Caco-2 (cell line): ENCODE data around the gene MPPED2. TPM values are rescaled to one million over a fixed set of nuclear protein-coding genes. Genes with fewer than 3 reads are reported as not detected.

Experiments
- BruUV-seq: library from RNA; stranded (reverse); fragments of 400-500 nt; replicated peaks from 2 replicates; lab custom pipeline; 2021; lab: Mats Ljungman, UMichigan
- CTCF ChIA-PET: fragments of 300-600 bp; sonication (Branson Sonifier 250); formaldehyde crosslinking; loops from one replicate; lab custom pipeline; 2022; ENCODE audit warnings: antibody characterized with exemption; lab: Charles Lee
- POLR2A ChIA-PET: fragments of 300-600 bp; sonication (Branson Sonifier 250); formaldehyde crosslinking; loops from one replicate; lab custom pipeline; 2022; ENCODE audit warnings: antibody characterized with exemption; lab: Charles Lee
- DNase-seq, 2 experiments: peaks; one replicate each; pipeline versions ENCODE4 v3.0.0 to v3.0.0-alpha.2; 2020 to 2022
- H3K27me3 ChIP-seq: replicated peaks from 2 replicates; pipeline ENCODE4 v1.6.0; 2011; ENCODE audit warnings: low read length; ENCODE audit not compliant: control insufficient read depth, insufficient read depth
- H3K36me3 ChIP-seq: 2 replicates; pipeline ENCODE4 v1.5.1; 2011; ENCODE audit warnings: low read length; ENCODE audit not compliant: control insufficient read depth, insufficient read depth
- H3K4me1 ChIP-seq: fragments of 250-450 bp; sonication (Bioruptor Pico); 2 replicates; pipeline ENCODE4 v1.5.1; 2020; ENCODE audit warnings: mild to moderate bottlenecking
- H3K4me3 ChIP-seq: 2 replicates; pipeline ENCODE4 v1.5.1; 2011; ENCODE audit warnings: low read depth, mild to moderate bottlenecking, control low read depth, low read length
- H3K9me3 ChIP-seq: fragments of 250-450 bp; sonication (Bioruptor Pico); 2 replicates; pipeline ENCODE4 v1.5.1; 2020; ENCODE audit warnings: mild to moderate bottlenecking, moderate library complexity
- H3K27ac Mint-ChIP-seq: one replicate; pipeline ENCODE4 v1.8.0; 2022; ENCODE audit warnings: mixed read lengths; ENCODE audit not compliant: unreplicated experiment
- H3K27me3 Mint-ChIP-seq: one replicate; pipeline ENCODE4 v1.8.0; 2022; ENCODE audit warnings: mixed read lengths; ENCODE audit not compliant: insufficient read depth, unreplicated experiment
- H3K36me3 Mint-ChIP-seq: one replicate; pipeline ENCODE4 v1.8.0; 2022; ENCODE audit warnings: mild to moderate bottlenecking, mixed read lengths; ENCODE audit not compliant: insufficient read depth, unreplicated experiment
- H3K4me1 Mint-ChIP-seq: one replicate; pipeline ENCODE4 v1.8.0; 2022; ENCODE audit warnings: low read depth, mixed read lengths; ENCODE audit not compliant: unreplicated experiment
- H3K4me3 Mint-ChIP-seq: one replicate; pipeline ENCODE4 v1.8.0; 2022; ENCODE audit warnings: mild to moderate bottlenecking, moderate library complexity, mixed read lengths; ENCODE audit not compliant: unreplicated experiment
- H3K9me3 Mint-ChIP-seq: one replicate; pipeline ENCODE4 v1.8.0; 2022; ENCODE audit warnings: mixed read lengths; ENCODE audit not compliant: unreplicated experiment
- intact Hi-C: fragments of 100-400 bp; cut with micrococcal nuclease; formaldehyde crosslinking; loops from one replicate; pipeline ENCODE4 v1.10.0; 2022; ENCODE audit not compliant: unreplicated experiment
- total RNA-seq: library from RNA; stranded (reverse); gene quantifications from 2 replicates; pipeline ENCODE4 v1.2.3, GENCODE V29; 2022
- TF ChIP-seq, protein P1 (sequence below), 2 experiments: fragments of 200-600 bp in 1 of 2; IDR thresholded peaks; 1 replicate in 1 of 2; 2 replicates in 1 of 2; pipeline versions ENCODE4 v1.5.1 to v1.8.0; 2011 to 2022; ENCODE audit warnings: antibody characterized with exemption in 1 of 2, control low read depth in 1 of 2, inconsistent platforms in 1 of 2, low read depth in 1 of 2, low read length in 1 of 2, mild to moderate bottlenecking in 1 of 2, moderate library complexity in 1 of 2; ENCODE audit not compliant: insufficient read depth in 1 of 2, severe bottlenecking in 1 of 2, unreplicated experiment in 1 of 2

The MPPED2 gene
- total RNA-seq, 1 experiment from 2014 or later = not detected

GRCh38 chr11:30365793-30366517 lies 220.2 kb downstream of the MPPED2 start:
- DNase-seq = no peak
- BruUV-seq = no TSS peak
- no peaks in the 10 kb centered on the region for H3K27me3 ChIP-seq
- H3K4me3 Mint-ChIP-seq = no peak overlapping the region
- TF ChIP-seq, protein P1, sequence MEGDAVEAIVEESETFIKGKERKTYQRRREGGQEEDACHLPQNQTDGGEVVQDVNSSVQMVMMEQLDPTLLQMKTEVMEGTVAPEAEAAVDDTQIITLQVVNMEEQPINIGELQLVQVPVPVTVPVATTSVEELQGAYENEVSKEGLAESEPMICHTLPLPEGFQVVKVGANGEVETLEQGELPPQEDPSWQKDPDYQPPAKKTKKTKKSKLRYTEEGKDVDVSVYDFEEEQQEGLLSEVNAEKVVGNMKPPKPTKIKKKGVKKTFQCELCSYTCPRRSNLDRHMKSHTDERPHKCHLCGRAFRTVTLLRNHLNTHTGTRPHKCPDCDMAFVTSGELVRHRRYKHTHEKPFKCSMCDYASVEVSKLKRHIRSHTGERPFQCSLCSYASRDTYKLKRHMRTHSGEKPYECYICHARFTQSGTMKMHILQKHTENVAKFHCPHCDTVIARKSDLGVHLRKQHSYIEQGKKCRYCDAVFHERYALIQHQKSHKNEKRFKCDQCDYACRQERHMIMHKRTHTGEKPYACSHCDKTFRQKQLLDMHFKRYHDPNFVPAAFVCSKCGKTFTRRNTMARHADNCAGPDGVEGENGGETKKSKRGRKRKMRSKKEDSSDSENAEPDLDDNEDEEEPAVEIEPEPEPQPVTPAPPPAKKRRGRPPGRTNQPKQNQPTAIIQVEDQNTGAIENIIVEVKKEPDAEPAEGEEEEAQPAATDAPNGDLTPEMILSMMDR (IDR thresholded peaks at IDR 0.05; ENCODE audit: insufficient read depth in 1 of 2, low read depth in 1 of 2, low read length in 1 of 2, severe bottlenecking in 1 of 2, unreplicated experiment in 1 of 2) = no peak
- H3K36me3 ChIP-seq = no peaks in the 10 kb centered on the region
- ChIA-PET POLR2A (no interaction called here), CTCF (no interaction called here)
- H3K27me3 Mint-ChIP-seq = peaks cover 6% of the 10 kb centered on the region
- H3K4me1 ChIP-seq = 0 out of 2 replicates have a peak, but pooled peaks cover 3% of the 10 kb centered on the region
- H3K9me3 Mint-ChIP-seq = no peaks in the 10 kb centered on the region
- no peaks in the 10 kb centered on the region for H3K36me3 Mint-ChIP-seq
- no peak overlapping the region for H3K4me3 ChIP-seq
- no peak overlapping the region for H3K27ac Mint-ChIP-seq
- intact Hi-C loops = no loop called here
- peaks cover 10% of the 10 kb centered on the region for H3K4me1 Mint-ChIP-seq
- H3K9me3 ChIP-seq = no peaks in the 10 kb centered on the region

DNA sequence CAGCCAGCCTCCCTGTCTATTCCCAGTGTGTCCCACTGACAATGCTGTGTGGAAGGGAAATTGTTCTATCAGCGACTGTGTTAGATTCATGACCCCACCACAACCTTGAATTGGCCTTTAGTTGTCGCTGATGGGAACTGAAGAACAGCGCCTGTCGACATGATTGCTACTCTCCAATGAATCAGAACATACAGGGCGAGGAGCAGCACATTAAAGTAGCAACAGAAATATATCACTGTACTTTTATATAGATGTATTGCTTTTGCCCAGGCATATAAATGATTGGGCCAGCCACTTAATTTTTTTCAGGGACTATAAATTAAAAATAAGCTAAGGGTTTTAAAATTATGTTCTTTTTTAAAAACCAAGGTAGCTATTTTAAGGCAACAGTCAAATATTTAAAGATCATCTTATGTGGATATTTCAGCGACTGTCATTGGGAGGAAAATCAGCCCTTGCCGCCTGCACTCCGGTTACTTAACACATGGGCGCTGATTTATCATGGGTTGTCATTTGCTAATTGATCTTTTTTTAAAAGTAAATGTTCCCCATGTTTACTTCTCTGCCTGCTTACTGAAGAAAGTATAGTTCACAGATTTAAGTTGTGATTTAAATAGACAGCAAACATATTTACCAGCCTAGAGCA lies 221.2 kb downstream of the MPPED2 start:
- intact Hi-C loops = no loop called here
- CTCF ChIA-PET = no interaction called here

GRCh38 chr11:30364139-30364836 lies 221.9 kb downstream of the MPPED2 start:
- Mint-ChIP-seq H3K27me3 (peaks cover 6% of the 10 kb centered on the region), H3K36me3 (no peaks in the 10 kb centered on the region), H3K27ac (no peak overlapping the region), H3K4me1 (peaks cover 10% of the 10 kb centered on the region), H3K9me3 (no peaks in the 10 kb centered on the region), H3K4me3 (no peak overlapping the region)
- Histone ChIP-seq H3K36me3 (no peaks in the 10 kb centered on the region), H3K4me3 (no peak overlapping the region), H3K9me3 (no peaks in the 10 kb centered on the region), H3K4me1 (0 out of 2 replicates have a peak, but pooled peaks cover 3% of the 10 kb centered on the region), H3K27me3 (no peaks in the 10 kb centered on the region)
- ChIA-PET CTCF (no interaction called here), POLR2A (no interaction called here)
- no TSS peak for BruUV-seq
- intact Hi-C loops = no loop called here
- TF ChIP-seq, protein P1 (IDR thresholded peaks at IDR 0.05; ENCODE audit: insufficient read depth in 1 of 2, low read depth in 1 of 2, low read length in 1 of 2, severe bottlenecking in 1 of 2, unreplicated experiment in 1 of 2) = no peak
- no peak for DNase-seq

More for the DNA sequence above, 221.2 kb downstream of the MPPED2 start:
- Histone ChIP-seq H3K4me1 (0 out of 2 replicates have a peak, but pooled peaks cover 3% of the 10 kb centered on the region), H3K4me3 (no peak overlapping the region), H3K27me3 (no peaks in the 10 kb centered on the region), H3K36me3 (no peaks in the 10 kb centered on the region), H3K9me3 (no peaks in the 10 kb centered on the region)
- H3K27ac Mint-ChIP-seq = no peak overlapping the region
- H3K27me3 Mint-ChIP-seq = peaks cover 6% of the 10 kb centered on the region
- DNase-seq = no peak
- H3K9me3 Mint-ChIP-seq = no peaks in the 10 kb centered on the region
- TF ChIP-seq, protein P1 (IDR thresholded peaks at IDR 0.05; ENCODE audit: insufficient read depth in 1 of 2, low read depth in 1 of 2, low read length in 1 of 2, severe bottlenecking in 1 of 2, unreplicated experiment in 1 of 2) = no peak
- no TSS peak for BruUV-seq
- POLR2A ChIA-PET = no interaction called here
- H3K4me1 Mint-ChIP-seq = peaks cover 10% of the 10 kb centered on the region
- H3K36me3 Mint-ChIP-seq = no peaks in the 10 kb centered on the region
- no peak overlapping the region for H3K4me3 Mint-ChIP-seq
